ENCODE measurements around the gene SLC19A1.

The SLC19A1 gene

GRCh38 chr21:45461806-45462341 lies 80.4 kb downstream of the SLC19A1 start:
- DNase-seq: no peak

- DNase-seq: no peak
Measured at GRCh38 chr21:45461369-45461750, 80.9 kb downstream of the SLC19A1 start.

- DNase-seq: no peak
Measured at GRCh38 chr21:45460611-45461368, 81.5 kb downstream of the SLC19A1 start.

GRCh38 chr21:45460011-45460565 lies 82.2 kb downstream of the SLC19A1 start:
- no peak for DNase-seq

GRCh38 chr21:45459171-45460010 lies 82.8 kb downstream of the SLC19A1 start:
- no peak for DNase-seq

GRCh38 chr21:45458281-45459170 lies 83.7 kb downstream of the SLC19A1 start:
- DNase-seq: no peak

GRCh38 chr21:45457832-45458172 lies 84.4 kb downstream of the SLC19A1 start:
- DNase-seq: no peak

- DNase-seq: no peak
Measured at GRCh38 chr21:45457161-45457831, 84.9 kb downstream of the SLC19A1 start.

GRCh38 chr21:45456584-45457160 lies 85.6 kb downstream of the SLC19A1 start:
- DNase-seq: no peak

- DNase-seq: no peak
Measured at GRCh38 chr21:45455674-45456583, 86.3 kb downstream of the SLC19A1 start.

GRCh38 chr21:45454926-45455673 lies 87.1 kb downstream of the SLC19A1 start:
- peak; percentile 29 for DNase-seq

GRCh38 chr21:45454060-45454925 lies 87.9 kb downstream of the SLC19A1 start:
- DNase-seq: no peak

- no peak for DNase-seq
Measured at GRCh38 chr21:45453308-45453950, 88.8 kb downstream of the SLC19A1 start.

- no peak for DNase-seq
Measured at GRCh38 chr21:45452696-45453307, 89.4 kb downstream of the SLC19A1 start.

- DNase-seq: no peak
Measured at GRCh38 chr21:45451771-45452182, 90.5 kb downstream of the SLC19A1 start.

GRCh38 chr21:45451091-45451740 lies 91.0 kb downstream of the SLC19A1 start:
- DNase-seq: no peak

- no peak for DNase-seq
Measured at GRCh38 chr21:45450423-45451090, 91.7 kb downstream of the SLC19A1 start.
